Measurements from ENCODE around the gene FBLIM1.

GRCh38 chr1:15810073-15810472 is 51.5 kb downstream of the FBLIM1 start:
- no peak for TF ChIP-seq CTCF (IDR thresholded peaks at IDR 0.05)
- TF ChIP-seq POLR2AphosphoS5 (IDR thresholded peaks at IDR 0.05): no peak
- TF ChIP-seq POLR2A (IDR thresholded peaks at IDR 0.05): no peak

Measured in breast epithelium (tissue), 3 donors.